ENCODE results near the gene PRR32. TPM values are rescaled to one million over a fixed set of nuclear protein-coding genes. Genes with fewer than 3 reads are reported as not detected.

The PRR32 gene
- total RNA-seq, result not detected in 2 replicates

GRCh38 chrX:126819429-126819828 lies at the start of gene PRR32:
PRR32 (plus strand) TSS chrX:126819729; CDS start chrX:126819844, 115 bp downstream.

